GM19099 (cell line): ENCODE measurements around the gene E2F1.
A peak's percentile ranks its signal among the peaks of the same experiment; 100 is the strongest.

ENCODE experiments used
- POLR2A ChIP-seq: IDR thresholded peaks from 3 replicates; pipeline ENCODE4 v1.6.1; 2011; ENCODE audit warnings: low read depth; ENCODE audit not compliant: insufficient read length; ENCODE audit errors: extremely low read depth

The E2F1 gene

DNA sequence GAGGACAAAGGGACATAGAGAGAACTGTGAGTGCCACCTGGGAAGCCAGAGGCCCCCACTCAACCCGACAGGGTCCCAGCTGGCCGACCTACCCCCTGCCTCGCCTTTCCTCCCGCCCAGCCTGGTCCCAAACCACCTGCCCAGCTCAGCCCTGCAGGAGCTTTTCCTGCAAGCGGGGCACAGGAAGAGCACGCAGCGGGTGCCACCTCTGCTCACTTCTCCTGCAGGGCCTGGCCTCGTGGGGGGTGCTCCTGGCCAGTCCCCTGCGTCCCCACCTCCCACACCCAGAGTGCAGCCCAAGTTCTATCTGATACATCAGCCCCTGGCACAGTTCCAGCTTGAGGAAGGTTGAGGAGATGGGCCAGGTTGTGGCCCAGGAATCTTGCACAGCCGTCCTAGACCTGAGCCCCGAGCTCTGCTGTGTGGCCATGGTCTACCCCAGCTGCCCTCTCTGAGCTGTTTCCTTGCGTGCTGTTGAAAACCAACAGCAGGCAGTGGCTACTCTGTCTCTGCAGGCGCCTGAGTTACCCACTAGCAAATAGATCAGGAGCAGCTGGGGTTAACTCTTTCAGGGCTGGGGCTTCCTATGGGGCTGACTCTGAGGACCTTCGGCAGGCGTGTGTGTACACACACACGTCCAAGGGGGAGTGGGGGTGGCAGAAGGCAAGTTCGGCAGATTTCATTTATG, 13.6 kb downstream of the E2F1 start:
- no peak for TF ChIP-seq POLR2A

- TF ChIP-seq POLR2A = no peak
Observed at GRCh38 chr20:33671573-33672288, 14.5 kb downstream of the E2F1 start.

DNA sequence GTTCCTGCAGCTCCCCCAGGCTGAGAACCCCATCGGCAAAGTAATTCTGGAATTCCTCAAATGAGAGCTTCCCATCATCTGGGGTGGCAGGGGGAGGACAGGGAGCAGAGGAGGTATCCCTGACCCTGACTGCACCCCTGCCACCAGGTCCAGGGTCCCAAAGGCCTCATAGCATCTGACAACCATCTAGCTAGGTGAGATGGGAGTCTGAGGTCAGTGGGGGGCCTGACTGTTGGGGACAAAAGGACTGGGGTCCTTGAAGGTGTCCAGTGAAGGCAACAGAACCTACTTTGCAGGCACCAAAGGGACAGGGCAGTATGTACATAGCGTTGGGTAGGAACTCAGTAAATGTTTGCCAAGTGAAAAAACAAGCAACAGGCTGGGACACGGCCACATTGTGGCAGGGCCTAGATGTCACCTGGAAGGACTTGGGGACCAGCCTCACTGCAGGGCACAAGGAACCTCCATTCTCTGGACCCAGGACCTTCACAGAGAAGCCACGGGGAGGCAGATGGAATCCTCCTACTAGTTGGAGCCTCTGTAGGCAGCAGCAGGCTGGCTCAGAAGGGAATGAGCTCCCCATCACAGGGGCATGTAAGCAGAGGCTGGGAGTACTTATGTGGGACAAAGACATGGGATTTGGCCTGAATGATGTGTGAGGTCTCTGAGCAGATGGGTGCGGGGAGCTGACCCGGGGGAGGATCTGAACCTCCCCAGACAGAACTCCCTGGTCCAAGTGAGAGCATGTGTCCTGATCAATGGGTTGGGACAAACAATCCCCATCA, 15.3 kb downstream of the E2F1 start:
- TF ChIP-seq POLR2A = no peak

GRCh38 chr20:33669873-33670640, 16.1 kb downstream of the E2F1 start:
- TF ChIP-seq POLR2A = no peak

GRCh38 chr20:33669224-33669623, 17.0 kb downstream of the E2F1 start:
- no peak for TF ChIP-seq POLR2A

DNA sequence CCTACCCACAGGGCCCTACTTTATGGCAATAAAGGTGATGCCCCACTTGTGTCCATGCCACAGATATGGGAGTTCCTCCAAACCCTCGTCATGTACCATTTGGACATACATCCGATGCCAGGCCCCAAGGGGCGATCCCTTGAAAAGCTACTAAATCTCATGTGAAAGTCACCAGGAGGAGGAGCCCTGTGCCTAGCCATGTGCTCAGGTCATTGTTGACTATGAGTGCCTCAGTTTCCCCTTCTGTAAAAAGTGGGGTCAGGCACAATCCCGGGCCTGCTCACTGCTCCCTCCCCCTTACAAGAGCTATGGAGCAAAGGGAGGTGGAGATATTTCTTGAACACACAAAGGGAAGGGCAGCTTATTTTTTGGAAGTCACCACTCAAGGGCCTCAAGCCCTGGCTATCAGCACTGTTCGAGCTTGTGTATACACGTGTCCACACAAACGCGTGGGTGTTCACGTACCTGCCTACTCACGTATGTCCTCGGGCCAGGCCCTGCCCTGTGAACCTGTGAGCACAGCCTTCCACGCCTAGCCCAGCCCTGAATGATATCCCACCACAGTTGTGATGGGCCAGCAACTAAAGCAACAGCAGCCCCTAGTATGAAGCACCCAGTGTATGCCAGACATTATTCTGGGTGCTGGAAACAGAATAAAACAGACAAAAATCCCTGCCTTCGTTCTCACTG, 17.6 kb downstream of the E2F1 start:
- no peak for TF ChIP-seq POLR2A

DNA sequence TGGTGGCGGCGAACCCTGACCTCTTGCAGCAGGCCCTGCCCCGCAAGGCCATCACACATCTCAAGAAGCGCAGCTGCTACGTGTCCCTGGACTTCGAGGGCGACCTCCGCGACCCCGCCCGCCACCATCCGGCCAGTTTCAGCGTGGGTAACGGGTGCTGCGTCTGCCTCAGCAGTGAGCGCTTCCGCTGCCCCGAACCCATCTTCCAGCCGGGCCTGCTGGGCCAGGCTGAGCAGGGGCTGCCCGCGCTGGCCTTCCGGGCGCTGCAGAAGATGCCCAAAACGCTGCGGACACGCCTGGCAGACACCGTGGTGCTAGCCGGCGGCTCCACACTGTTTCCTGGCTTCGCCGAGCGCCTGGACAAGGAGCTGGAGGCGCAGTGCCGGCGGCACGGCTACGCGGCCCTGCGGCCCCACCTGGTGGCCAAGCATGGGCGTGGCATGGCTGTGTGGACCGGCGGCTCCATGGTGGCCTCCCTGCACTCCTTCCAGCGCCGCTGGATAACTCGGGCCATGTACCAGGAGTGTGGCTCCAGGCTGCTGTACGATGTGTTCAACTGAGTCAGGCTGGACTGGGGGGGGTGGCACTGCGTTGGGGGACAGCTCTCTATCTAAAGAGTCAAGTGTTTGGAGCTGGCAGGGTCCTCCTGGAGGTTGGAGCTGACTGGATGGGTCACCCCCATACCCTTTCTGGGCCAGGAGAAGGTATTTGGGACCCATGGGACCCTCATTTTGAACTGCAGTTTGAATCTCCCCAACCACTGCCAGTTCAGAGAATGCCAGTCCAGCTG, 18.3 kb downstream of the E2F1 start:
- TF ChIP-seq POLR2A = no peak

- TF ChIP-seq POLR2A = no peak
Observed at GRCh38 chr20:33667245-33667675, 18.9 kb downstream of the E2F1 start.

- peak; percentile 78 for TF ChIP-seq POLR2A
Observed at GRCh38 chr20:33666293-33667244, 19.6 kb downstream of the E2F1 start, which contains the start of gene ACTL10. ACTL10 (plus strand) TSS chr20:33666943; CDS start chr20:33667498, 555 bp downstream.

DNA sequence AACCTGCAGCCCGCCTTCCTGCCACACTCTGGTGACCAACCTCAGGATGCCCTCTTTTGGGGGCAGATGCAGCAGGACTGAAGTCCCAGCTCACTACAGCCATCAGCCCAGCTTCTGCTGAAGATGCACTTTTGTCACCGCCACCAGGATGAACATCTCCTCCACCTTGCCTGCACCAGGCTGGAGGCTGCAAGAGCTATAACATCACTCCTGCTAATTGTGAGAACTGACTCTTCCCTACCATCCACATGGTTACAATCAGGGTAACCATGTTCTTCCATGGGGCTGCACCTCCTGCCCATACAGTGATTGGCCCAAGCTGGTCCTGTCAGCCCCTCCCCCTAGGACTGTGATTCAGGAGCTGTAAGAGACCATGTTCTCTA, 21.4 kb downstream of the E2F1 start:
- no peak for TF ChIP-seq POLR2A

GRCh38 chr20:33664085-33664761, 22.0 kb downstream of the E2F1 start:
- no peak for TF ChIP-seq POLR2A
